Measurements from ENCODE around the gene BNIPL.

Gene BNIPL

GRCh38 chr1:151054971-151055547, 18.7 kb downstream of the BNIPL start:
- H3K4me3 ChIP-seq (ENCODE audit: low read depth, low read length) = no peak overlapping the region
- TF ChIP-seq CTCF (IDR thresholded peaks at IDR 0.05; ENCODE audit: borderline replicate concordance, insufficient read depth, low read depth, low read length) = no peak

- no peak overlapping the region for H3K4me3 ChIP-seq (ENCODE audit: low read depth, low read length)
- TF ChIP-seq CTCF (IDR thresholded peaks at IDR 0.05; ENCODE audit: borderline replicate concordance, insufficient read depth, low read depth, low read length) = no peak
These were observed 19.2 kb downstream of the BNIPL start for GRCh38 chr1:151055581-151055980.

- TF ChIP-seq CTCF (IDR thresholded peaks at IDR 0.05; ENCODE audit: borderline replicate concordance, insufficient read depth, low read depth, low read length) = no peak
- no peak overlapping the region for H3K4me3 ChIP-seq (ENCODE audit: low read depth, low read length)
These were observed 19.8 kb downstream of the BNIPL start for GRCh38 chr1:151056149-151056548.

GRCh38 chr1:151058692-151059091, 22.3 kb downstream of the BNIPL start:
- TF ChIP-seq CTCF (IDR thresholded peaks at IDR 0.05; ENCODE audit: borderline replicate concordance, insufficient read depth, low read depth, low read length) = no peak
- peak overlapping the region; percentile 96 for H3K4me3 ChIP-seq (ENCODE audit: low read depth, low read length)

GRCh38 chr1:151059109-151060006, 23.0 kb downstream of the BNIPL start, which contains the start of gene CDC42SE1:
Gene CDC42SE1 (minus strand): TSS chr1:151059622. CDS start chr1:151055730, 3,892 bp downstream.
- peak; percentile 93 for TF ChIP-seq CTCF (IDR thresholded peaks at IDR 0.05; ENCODE audit: borderline replicate concordance, insufficient read depth, low read depth, low read length)

GRCh38 chr1:151060007-151060656, 23.7 kb downstream of the BNIPL start, which contains the start of gene MLLT11:
Gene MLLT11 (plus strand): TSS chr1:151060397. CDS start chr1:151067225, 6,828 bp downstream.
- no peak for TF ChIP-seq CTCF (IDR thresholded peaks at IDR 0.05; ENCODE audit: borderline replicate concordance, insufficient read depth, low read depth, low read length)
- H3K4me3 ChIP-seq (ENCODE audit: low read depth, low read length) = peak within 1 kb of the TSS; percentile 96

More at GRCh38 chr1:151059109-151060006, 23.0 kb downstream of the BNIPL start, which contains the start of gene CDC42SE1:
- peak within 1 kb of the TSS; percentile 96 for H3K4me3 ChIP-seq (ENCODE audit: low read depth, low read length)
